ENCODE results near the gene TMEM87A.

DNA sequence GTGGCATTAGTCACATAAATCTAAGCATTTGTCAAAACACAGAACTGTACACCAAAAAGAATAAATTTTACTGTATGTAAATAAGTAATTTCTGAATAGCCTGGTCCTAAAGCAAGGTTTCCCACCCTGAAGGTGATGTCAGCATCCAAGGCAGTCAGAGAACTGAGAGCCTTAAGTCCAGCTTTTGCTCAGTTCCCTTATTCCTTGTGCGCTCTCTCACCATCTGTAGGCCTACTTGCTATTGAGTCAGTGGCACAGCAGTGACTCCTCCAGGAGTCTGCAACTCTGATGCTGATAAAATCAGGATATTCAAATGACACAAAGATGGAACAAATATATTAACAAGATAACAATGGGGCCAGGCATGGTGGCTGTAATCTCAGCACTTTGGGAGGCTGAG is 87.4 kb downstream of the TMEM87A start:
- TF ChIP-seq, protein P1, sequence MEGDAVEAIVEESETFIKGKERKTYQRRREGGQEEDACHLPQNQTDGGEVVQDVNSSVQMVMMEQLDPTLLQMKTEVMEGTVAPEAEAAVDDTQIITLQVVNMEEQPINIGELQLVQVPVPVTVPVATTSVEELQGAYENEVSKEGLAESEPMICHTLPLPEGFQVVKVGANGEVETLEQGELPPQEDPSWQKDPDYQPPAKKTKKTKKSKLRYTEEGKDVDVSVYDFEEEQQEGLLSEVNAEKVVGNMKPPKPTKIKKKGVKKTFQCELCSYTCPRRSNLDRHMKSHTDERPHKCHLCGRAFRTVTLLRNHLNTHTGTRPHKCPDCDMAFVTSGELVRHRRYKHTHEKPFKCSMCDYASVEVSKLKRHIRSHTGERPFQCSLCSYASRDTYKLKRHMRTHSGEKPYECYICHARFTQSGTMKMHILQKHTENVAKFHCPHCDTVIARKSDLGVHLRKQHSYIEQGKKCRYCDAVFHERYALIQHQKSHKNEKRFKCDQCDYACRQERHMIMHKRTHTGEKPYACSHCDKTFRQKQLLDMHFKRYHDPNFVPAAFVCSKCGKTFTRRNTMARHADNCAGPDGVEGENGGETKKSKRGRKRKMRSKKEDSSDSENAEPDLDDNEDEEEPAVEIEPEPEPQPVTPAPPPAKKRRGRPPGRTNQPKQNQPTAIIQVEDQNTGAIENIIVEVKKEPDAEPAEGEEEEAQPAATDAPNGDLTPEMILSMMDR (conservative IDR thresholded peaks at IDR 0.05 in 1 of 2, IDR thresholded peaks at IDR 0.05 in 1 of 2; ENCODE audit: low read depth in 1 of 2, low read length in 2 of 2): no peak
- no peak for TF ChIP-seq EZH2 (IDR thresholded peaks at IDR 0.05; ENCODE audit: low read length, missing control alignments)
